HG03575 (cell line): ENCODE results near the gene STON1.
"Not testable (repeated sequence)": the region's sequence is repeated elsewhere in the genome, so short reads cannot be mapped to it uniquely, and the experiment has no call there.

ENCODE experiments used
- ATAC-seq: cut with Tn5 transposase; IDR thresholded peaks from one replicate; pipeline ENCODE4 v1.9.1; 2021; ENCODE audit not compliant: unreplicated experiment, insufficient number of reproducible peaks, low FRiP score; ENCODE audit errors: extremely low read depth

STON1 gene

DNA sequence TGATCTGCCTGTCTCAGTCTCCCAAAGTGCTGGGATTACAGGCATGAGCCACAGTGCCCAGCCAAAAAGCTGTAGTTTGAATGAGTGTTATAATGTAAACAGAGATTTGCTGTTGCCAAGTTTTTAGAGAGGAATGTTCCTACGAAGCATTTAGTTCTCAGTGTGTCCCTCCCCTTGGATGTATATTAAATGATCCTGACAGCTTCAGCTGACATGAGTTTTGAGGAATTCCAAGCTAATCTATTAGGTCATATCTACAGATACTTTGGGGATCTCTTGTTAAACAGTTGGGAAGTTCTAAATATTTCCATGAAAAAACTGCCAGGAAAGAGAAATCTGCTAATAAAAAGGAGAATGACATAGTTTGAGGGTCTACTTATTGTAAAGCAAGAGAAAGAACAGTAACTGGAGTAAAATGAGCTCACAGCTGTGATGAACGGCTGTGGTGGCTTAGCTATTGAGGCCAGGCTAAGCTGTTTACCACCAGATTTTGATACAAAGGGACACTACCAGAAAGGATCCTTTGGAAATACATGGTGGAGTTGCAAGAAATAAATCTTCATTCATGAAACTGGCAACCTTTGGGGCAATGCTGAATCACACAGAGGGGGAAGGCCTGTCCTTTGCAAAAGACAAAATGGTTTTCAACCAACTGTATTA lies 2.6 kb upstream of the STON1 start:
- ATAC-seq: no peak

DNA sequence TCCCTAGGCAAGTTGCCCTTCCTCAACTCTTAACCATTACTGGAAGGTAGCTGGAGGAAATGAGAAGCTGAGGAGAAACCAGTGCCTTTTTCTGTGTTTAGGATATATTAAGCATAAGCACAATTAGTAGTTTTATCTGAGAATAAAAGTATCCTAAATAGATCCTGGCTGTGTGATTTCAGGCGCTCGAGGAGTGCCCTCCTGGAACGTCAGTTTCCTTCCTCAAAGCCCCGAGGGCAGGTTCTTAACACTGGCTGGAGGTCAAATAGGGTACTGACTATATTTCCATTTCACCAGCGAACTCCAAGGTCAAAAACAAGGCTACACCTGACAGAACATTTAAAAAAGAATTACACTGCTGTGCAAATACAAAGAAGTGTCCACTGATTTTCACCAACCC lies 1.5 kb upstream of the STON1 start:
- no peak for ATAC-seq

DNA sequence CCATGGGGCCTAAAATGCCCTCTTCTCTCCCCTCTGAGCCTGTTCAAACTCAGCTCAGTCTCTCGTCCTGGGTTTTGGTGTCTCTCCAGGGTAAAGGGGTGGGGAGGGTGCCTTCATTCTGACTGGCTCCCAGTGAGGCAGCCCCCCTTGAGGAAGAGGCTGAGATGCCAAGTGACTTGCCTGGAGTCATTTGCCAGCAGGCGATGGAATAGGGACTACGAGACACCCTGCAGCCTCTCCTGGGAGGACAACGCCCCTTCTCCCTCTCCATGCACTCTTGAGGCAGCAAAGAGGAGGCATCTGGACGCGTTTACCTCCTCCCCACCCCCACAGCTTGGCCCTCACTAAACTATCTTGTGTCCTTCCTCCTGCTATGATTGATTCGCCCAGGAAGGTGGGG lies 760 bp upstream of the STON1 start:
- ATAC-seq: no peak

DNA sequence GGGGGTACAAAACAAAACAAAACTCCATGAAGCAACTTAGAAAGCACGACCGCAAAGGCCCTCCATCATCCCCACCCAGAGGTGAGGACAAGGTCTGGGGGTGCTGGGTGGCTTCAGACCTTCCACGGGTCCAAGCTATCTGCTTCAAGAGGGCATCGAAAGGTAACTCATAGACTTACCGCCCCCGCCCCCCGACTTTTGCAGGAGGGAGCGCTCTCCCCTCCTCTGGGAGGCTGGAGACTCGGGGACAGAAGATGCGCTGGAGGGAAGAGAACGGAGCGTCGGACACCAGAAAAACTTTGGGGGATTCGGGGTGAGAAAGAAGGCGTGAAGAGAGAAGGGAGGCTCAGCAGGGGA lies 300 bp upstream of the STON1 start:
- ATAC-seq: no peak

DNA sequence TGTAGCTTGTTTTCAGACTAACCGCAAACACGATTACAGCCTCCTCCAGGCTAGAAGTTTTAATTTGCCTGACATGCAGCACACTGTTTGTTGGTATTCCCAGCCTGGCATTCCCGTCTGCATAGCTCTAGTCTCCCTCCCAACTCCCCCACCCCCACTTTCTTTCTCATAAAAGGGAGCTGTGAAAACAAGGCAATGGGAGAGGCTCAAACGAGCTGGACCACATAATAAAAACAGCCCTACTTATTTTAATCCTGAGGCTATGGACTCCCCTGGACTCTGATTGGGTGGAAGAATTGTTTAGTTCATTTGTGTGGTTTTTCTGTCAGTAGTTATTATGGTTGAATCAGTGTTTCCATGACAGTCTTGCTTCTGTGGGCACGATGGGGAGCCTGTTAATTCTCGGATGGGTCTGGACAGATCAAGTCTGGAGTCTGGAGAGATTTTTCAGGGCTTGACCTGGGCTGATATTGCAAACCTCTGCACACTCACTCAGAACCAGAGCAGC lies 1.2 kb downstream of the STON1 start:
- no peak for ATAC-seq

DNA sequence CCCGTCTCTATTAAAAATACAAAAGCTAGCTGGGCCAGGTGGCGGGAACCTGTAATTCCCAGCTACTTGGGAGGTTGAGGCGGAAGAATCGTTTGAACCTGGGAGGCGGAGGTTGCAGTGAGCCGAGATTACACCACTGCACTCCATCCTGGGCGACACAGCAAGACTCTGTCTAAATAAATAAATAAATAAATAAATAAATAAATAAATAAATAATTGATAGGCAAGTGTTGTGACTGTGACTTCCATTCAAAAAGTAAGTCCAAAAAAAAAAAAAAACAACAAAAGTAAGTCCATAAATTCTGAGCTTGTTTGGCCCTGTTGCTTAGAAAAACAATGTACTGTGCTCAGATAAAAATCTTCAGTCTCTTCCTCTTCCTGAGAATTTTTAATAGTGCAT lies 2.2 kb downstream of the STON1 start:
- no peak for ATAC-seq

DNA sequence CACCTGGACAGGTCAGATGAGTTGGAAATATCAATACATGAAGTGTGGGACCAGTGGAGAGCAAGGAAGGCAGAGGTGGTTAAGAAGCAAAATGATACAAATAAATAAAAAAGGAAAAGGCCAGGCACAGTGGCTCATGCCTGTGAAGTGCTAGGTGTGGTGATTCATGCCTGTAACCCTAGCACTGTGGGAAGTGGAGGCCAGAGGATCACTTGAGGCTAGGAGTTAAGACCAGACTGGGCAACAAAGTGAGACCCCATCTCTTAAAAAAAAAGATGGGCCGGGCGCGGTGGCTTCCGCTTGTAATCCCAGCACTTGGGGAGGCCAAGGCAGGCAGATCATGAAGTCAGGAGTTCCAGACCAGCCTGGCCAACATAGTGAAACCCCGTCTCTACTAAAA lies 2.9 kb downstream of the STON1 start:
- ATAC-seq: no peak

DNA sequence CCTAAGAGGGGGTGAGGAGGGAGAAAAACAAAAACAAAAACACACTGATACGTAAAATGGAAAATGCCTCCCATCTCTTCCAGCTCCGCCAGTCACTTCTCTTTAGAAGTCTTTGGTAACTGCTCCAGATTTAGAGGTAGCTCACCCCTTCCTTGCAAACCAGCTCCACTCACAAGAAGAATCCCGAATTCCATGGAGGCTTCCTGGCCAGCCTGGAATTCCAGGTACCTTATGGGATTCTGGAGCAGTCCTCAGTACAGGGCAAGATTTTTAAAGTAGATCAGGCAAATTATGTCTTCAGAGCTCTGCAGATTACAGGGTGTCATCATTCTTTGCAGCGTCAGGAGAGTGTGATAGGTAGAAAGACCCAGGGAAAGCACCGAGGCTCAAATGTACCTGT lies 4.8 kb downstream of the STON1 start:
- no peak for ATAC-seq

DNA sequence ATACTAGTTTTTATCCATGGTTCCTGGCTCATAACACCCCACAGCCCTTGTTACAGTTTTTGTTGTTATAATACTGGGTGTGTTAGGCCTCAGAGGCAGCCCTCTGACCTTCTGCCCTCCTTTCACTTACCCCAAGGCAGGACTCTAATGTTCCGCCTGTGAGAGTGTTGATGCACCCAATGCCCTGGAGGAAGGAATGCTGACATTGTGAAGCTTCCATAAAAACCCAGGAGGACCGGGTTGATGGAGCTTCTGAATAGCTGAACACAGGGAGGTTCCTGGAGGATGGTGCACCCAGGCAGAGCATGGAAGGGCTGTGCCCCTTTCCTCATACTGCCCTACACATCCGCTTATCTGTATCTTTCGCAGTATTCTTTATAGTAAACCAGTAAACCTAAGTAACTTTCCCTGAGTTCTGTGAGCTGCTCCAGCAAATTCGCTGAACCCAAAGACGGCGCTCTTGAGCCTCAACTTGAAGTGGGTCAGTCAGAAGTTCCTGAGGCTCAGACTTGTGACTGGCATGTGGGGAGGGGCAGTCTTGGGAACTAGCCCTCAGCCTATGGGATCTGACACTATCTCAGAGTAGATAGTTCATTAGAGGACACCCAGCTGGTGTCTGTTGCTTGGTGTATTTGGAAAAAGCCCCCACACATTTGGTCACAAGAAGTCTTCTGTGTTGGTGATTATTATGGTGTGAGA lies 10.4 kb downstream of the STON1 start:
- no peak for ATAC-seq

DNA sequence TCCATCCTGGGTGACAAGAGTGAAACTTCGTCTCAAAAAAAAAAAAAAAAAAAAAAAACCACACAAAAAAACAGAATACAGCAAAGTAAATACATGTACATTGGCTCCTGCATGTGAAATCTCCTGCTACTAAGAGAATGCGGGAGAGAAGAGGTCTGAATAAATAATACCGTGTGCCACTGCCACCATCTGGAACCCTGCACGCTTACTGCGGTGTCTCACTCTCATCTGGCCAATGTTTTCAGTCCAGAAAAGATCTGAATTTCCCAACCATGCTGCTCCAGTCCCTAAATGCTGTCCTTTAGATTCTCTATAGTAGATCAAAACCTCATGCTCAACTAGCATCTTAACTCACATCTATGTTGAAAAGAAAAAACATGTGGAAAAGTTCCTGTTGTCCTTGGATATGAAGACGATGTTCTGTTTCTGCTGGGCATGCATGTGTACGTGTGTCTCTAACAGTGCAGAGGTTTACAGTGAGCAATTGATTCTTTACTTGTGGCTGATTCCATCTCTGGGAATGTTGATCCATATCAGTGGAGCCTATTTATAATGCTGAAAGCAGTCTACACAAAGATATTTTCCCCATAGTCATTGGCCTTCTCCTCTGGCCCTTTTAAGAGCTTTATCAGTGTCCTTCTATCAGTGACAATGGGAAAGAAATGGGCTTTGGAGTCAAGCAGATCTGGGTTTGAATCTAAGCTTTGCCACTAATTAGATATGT lies 11.9 kb downstream of the STON1 start:
- ATAC-seq: no peak

DNA sequence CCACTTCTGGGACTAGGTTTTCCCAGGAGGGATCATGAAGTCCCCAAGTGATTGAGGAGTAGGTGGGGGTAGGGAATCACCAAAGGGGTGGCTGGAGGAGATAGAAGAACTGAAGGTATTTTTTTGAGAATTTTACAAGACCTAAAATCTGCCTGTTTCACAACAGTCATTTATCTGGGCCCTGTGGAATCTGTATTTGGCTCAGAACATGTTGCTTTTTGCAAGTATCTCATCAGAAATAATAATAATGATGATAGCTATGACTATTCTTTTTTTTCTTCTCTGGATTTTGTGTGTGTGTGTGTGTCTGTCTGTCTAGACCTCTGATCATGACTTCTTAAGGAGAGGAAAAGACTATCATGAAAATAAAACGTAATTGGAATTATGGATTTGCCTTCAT lies 13.9 kb downstream of the STON1 start:
- ATAC-seq: no peak

DNA sequence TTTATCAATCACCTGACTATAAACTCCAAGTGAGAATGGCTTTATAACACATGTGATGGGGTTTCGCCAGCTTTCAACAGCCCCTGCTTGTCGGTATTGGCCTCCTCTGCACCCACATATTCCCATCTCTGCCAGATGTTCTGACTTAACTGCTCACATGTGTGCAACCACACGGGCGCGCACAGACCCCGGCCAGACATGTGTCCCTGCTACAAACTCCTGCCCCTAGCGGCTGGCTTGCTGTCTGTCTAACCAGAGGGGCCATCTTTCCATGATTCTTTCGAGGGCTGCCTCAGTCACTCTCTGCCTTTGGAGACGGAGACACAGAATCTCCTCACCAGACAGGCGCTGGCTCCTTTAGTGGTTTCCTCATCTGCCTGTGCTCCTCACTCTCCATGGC lies 15.3 kb downstream of the STON1 start:
- no peak for ATAC-seq

DNA sequence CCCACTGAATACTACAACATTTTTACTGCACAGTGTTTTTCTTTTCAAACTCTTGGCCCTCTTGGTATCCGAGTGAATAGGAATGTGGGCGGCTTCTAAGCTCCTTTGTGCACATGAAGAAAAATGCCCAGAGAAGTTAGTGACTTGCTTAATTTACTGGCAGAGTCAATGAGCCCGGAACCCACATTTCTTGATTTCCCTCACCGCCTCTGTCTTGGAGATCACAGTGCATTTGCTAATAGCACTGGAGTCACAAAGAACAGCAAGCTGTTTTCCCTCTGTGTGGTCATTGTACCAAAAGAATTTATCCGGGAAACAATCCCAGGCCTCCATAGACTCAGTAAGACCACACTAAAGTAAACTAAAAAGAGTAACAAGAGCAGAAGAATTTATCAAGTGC lies 18.9 kb downstream of the STON1 start:
- no peak for ATAC-seq

DNA sequence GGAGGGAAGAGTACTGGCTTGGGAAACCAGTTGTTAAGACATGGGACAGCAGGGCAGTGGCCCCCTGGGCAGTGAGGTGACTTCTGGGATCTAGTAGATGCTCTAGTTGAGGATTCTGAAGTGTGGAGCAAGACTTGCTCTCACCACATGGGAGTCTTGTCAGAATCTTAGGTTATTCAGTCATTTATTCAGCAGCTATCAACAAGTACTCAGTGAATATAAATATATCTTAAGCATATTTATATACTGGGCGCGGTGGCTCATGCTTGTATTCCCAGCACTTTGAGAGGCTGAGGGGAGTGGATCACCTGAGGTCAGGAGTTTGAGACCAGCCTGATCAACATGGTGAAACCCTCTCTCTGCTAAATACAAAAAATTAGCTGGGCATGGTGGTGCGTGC lies 20.0 kb downstream of the STON1 start:
- ATAC-seq: no peak

DNA sequence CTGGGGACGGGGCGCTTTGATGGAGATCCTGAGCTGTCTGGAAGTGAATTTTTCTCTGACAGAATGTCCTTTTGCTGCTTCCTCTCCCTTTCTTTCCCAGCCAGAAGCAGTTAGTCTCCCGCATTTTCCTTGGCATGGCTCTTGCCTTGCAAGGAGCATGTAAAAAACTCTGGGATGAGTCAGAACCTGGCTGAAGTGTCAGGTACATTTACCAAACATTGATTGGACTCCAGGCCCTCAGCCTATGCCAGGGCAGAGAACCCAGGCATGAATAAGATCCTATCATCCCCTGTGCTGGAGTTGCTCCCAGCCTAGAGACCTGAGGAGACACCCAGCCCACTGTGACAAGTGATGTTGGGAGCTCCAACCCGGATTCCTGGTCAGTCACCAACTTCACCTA lies 21.6 kb downstream of the STON1 start:
- no peak for ATAC-seq

DNA sequence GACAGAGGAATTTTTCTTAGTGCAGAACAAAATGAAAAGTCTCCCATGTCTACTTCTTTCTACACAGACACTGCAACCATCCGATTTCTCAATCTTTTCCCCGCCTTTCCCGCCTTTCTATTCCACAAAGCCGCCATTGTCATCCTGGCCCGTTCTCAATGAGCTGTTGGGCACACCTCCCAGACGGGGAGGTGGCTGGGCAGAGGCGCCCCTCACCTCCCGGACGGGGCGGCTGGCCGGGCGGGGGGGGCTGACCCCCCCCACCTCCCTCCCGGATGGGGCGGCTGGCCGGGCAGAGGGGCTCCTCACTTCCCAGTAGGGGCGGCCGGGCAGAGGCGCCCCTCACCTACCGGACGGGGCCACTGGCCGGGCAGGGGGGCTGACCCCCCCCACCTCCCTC lies 25.1 kb downstream of the STON1 start:
- not testable (repeated sequence) for ATAC-seq

DNA sequence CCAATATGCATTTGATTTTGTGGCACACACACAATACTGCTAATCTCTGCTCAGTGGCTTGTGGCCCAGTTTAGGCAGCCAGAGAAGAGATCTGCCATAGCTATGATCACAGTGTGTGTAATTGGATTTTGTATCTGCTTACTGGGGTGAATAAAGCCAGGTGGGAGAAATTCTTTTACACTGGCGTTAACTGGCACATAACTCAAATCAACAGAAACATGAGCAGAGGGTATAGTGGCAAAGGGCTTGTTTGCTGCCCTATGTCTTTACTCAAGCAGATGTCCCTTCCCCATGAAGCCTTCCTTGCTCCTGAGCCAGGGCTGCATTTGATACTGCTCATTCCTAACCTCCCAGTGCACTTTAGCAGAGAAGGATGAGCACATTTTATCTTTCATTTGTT lies 28.5 kb downstream of the STON1 start:
- ATAC-seq: no peak

DNA sequence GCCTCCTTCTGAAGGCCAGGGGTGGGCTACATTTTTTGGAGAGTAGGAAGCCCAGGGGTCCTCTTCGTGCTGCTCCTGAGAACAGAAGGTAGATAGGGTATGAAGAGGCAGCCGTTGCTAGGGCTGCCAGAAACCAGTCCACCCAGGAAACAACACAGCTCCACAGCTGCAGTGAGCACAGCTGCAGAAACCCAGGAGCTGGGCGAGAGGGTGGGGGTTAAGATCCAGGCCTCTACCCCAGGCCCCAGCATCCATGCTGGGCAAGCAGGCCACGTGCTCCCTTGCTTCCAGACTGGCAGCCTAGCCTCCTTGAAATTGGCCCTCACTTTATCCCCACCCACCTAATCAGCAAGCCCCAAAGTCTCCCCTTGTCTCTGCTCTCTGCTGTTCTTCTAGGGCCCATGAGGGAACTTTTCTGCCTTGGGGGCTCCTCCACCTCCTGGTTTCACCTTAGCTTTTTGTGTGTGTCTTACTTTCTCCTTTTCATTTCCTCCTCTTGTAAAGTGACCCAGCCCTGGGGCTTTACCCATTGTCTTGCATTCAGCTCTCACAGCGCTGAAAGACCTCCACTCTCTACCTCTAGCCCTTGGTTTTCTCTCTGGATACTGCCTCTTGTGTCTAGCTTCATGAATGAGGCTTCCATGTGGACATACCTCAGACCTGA lies 30.7 kb downstream of the STON1 start:
- ATAC-seq: no peak

DNA sequence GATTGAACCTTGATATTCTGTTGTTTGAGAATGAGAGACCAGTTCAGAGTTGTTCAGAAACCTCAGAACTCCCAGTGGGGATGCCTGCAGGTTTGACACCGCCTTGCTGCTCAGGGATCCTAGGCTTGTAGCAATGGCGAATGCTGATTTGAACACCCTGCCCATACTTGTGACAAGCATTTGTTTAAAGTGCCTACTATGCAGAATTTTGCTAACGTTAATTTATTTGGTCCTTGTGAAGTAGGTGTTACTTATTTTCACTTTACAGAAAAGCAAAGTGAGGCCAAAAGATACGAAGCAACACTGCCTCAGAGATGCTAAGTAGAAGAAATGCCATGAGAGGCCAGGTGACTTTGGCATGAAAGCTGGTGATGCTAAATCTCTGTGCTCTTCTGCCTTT lies 32.3 kb downstream of the STON1 start:
- no peak for ATAC-seq
